HFFc6 (cell line): ENCODE results near the gene ADAMTSL2. TPM values are rescaled to one million over a fixed set of nuclear protein-coding genes. Genes with fewer than 3 reads are reported as not detected.

Experiments used
- DNase-seq: peaks from one replicate; pipeline ENCODE4 v3.0.0-alpha.2; 2018
- H3K27ac Mint-ChIP-seq: 2 replicates; pipeline ENCODE4 v1.8.0; 2020; ENCODE audit warnings: mild to moderate bottlenecking, mixed read lengths
- H3K27me3 Mint-ChIP-seq: 2 replicates; pipeline ENCODE4 v1.8.0; 2021; ENCODE audit warnings: mild to moderate bottlenecking, moderate library complexity, mixed read lengths; ENCODE audit not compliant: insufficient read depth
- H3K36me3 Mint-ChIP-seq: 2 replicates; pipeline ENCODE4 v1.8.0; 2021; ENCODE audit warnings: low read depth, mixed read lengths
- H3K4me1 Mint-ChIP-seq: 2 replicates; pipeline ENCODE4 v1.8.0; 2020; ENCODE audit warnings: low read depth, mixed read lengths
- H3K4me3 Mint-ChIP-seq: 2 replicates; pipeline ENCODE4 v1.8.0; 2020; ENCODE audit warnings: mild to moderate bottlenecking, moderate library complexity, mixed read lengths
- H3K9me3 Mint-ChIP-seq: 2 replicates; pipeline ENCODE4 v1.8.0; 2020; ENCODE audit warnings: mild to moderate bottlenecking, mixed read lengths
- total RNA-seq, 6 experiments: library from RNA; stranded (reverse); fragmentation: NEBNext Ultra II Directional; extraction: Animal tissue kit (Norgen Biotek cat#: 25700); gene quantifications; 2 replicates in 1 of 6; 3 replicates in 5 of 6; pipeline ENCODE4 v1.2.3, GENCODE V29; 2021
- TF ChIP-seq, protein P1 (sequence below): fragments of 200-600 bp; sonication (generic); IDR thresholded peaks from 2 replicates; pipeline ENCODE4 v1.5.0; 2021; ENCODE audit warnings: antibody characterized with exemption, mild to moderate bottlenecking

Gene ADAMTSL2
- total RNA-seq, 6 experiments from 2014 or later, result 0.05 to 0.07 (median 0.06) TPM; not detected in 3

DNA sequence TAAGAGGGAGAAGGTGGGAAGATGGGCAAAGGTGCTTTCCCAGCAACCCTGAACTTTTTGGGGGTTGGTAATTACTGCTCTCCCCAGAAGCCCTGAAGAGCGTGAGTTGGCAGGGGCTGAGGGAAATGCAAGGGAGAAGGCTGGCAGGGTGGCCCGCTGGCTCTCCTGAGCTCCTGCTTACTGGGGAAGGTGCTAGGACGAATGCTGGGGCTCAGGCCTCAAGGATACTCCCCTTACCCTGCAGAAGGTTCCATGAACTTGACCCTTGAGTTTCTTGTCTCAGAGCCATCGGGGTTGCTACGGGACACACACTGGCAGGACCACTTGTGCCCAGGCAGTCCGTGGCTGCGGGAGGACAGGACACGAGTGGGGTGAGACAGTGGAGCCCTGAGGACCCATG lies 73.5 kb downstream of the ADAMTSL2 start:
- no peak for DNase-seq
- Mint-ChIP-seq H3K36me3 (no peaks in the 10 kb centered on the region), H3K9me3 (no peaks in the 10 kb centered on the region), H3K4me3 (no peak overlapping the region), H3K27me3 (peaks cover 73% of the 10 kb centered on the region), H3K27ac (no peak overlapping the region), H3K4me1 (no peaks in the 10 kb centered on the region)
- TF ChIP-seq, protein P1, sequence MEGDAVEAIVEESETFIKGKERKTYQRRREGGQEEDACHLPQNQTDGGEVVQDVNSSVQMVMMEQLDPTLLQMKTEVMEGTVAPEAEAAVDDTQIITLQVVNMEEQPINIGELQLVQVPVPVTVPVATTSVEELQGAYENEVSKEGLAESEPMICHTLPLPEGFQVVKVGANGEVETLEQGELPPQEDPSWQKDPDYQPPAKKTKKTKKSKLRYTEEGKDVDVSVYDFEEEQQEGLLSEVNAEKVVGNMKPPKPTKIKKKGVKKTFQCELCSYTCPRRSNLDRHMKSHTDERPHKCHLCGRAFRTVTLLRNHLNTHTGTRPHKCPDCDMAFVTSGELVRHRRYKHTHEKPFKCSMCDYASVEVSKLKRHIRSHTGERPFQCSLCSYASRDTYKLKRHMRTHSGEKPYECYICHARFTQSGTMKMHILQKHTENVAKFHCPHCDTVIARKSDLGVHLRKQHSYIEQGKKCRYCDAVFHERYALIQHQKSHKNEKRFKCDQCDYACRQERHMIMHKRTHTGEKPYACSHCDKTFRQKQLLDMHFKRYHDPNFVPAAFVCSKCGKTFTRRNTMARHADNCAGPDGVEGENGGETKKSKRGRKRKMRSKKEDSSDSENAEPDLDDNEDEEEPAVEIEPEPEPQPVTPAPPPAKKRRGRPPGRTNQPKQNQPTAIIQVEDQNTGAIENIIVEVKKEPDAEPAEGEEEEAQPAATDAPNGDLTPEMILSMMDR, result no peak

DNA sequence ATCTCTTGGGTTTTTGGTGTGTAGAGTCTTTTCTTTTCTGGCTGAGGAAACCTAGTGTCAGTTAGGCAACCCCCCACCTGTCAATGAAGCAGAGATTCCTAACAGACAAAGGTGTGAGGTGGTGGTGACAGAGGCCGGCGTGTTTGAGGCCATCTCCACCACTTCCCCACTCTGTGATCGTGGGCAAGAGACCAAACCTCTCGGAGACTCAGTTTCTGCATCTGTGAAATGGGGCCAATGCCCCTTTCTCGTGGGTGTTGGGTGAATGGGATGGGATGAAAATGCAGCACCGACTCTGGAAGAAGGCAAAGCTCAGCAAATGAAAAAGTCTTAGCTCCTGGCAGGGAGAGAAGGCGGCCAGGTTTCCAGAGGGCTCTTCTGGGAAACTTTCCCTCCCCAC lies 73.9 kb downstream of the ADAMTSL2 start:
- no peak for DNase-seq
- Mint-ChIP-seq H3K4me3 (no peak overlapping the region), H3K27ac (no peak overlapping the region), H3K36me3 (no peaks in the 10 kb centered on the region), H3K27me3 (peaks cover 75% of the 10 kb centered on the region), H3K4me1 (no peaks in the 10 kb centered on the region), H3K9me3 (no peaks in the 10 kb centered on the region)
- TF ChIP-seq, protein P1, result no peak

DNA sequence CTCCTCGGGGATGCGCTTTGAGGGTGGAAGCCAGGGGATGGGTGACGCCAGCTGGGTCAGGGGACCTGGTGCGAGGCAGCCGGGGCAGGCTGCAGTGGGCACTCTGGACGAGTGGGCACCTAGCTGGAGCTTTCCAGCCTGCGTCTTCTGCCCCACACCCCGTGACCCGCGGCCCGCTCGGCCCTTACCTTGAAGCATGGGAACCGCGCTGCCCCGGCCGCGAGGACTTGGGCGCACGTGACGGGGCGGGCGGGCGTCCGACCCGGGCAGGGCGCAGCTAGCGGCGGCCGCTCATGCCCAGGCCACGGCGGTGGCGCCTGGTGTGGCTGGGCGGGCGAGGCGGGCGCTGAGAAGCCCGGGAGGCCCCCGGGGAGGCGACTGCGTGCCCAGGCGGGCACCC lies 74.4 kb downstream of the ADAMTSL2 start:
- Mint-ChIP-seq H3K4me1 (no peaks in the 10 kb centered on the region), H3K27ac (no peak overlapping the region), H3K9me3 (no peaks in the 10 kb centered on the region), H3K4me3 (no peak overlapping the region), H3K27me3 (peaks cover 76% of the 10 kb centered on the region), H3K36me3 (no peaks in the 10 kb centered on the region)
- TF ChIP-seq, protein P1, result no peak
- no peak for DNase-seq

DNA sequence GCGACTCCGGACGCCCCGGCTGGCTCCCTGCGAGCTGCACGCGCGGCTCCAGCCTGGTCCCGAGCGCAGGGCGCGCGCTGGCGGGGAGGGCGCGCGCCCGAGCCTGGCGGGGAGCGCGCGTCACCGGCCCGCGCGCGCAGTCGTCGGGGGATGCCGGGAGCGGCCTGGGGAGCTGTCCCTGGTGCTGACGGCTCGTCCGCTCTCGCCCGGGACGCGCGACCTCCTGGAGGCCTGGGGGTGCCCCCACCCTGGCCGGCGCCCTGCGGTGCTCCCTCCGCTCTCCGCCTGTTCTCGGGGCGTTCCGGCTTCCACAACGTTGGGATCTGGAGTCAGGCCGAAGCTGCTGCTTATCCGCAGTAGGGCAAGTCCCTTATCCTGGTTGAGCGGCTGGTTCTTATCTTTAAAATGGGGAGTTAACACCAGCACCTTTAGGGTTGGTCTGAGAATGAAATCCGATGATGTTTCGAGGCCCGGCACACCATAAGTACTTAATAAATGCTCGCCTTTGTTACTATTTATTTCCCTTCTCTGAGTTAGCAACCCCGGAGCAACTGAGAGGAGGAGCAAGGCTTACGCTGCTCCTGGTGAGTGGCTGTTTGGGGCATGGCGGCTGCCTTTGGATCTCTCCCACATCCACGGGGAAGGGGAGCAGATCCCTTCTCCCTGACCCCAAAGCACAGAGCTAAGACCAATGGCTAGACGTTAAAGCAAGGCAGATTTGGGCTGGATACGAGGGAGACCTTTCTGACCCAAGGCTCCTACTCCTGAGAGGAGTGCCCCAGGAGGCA lies 75.0 kb downstream of the ADAMTSL2 start, which contains the start of gene FAM163B:
Gene FAM163B, minus strand, starts transcription at position 79 of the 788 bp plus-strand sequence. CDS start 29,166 bp downstream, outside the sequence.
- Mint-ChIP-seq H3K4me3 (no peak within 1 kb of the TSS), H3K4me1 (no peaks in the 10 kb centered on the region), H3K27ac (no peak within 1 kb of the TSS), H3K27me3 (peaks cover 78% of the 10 kb centered on the region), H3K36me3 (no peaks in the 10 kb centered on the region), H3K9me3 (no peaks in the 10 kb centered on the region)
- DNase-seq, result no peak
- TF ChIP-seq, protein P1, result no peak

DNA sequence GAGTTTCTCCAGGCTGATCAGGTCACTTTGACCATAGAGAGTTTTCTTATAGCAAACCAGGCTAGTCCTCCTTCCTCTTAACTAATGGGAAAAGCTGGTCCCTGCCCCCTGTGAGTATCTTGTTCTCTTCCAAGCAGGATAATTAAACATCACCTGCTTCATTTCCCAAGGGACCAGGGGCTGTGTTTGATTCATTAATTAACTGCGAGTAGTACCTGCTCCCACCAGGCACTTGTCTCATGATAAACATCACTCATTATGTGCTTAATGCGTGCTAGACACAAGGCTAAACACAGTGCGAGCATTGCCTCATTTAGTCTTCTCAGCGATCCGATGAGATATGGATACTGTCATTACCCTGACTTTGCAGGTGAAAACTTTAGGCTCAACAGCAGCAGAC lies 76.3 kb downstream of the ADAMTSL2 start:
- H3K36me3 Mint-ChIP-seq, result no peaks in the 10 kb centered on the region
- TF ChIP-seq, protein P1, result no peak
- no peak for DNase-seq

More for the DNA sequence above, 76.3 kb downstream of the ADAMTSL2 start:
- H3K27me3 Mint-ChIP-seq, result peaks cover 81% of the 10 kb centered on the region
- H3K9me3 Mint-ChIP-seq, result no peaks in the 10 kb centered on the region
- no peaks in the 10 kb centered on the region for H3K4me1 Mint-ChIP-seq
- H3K27ac Mint-ChIP-seq, result no peak overlapping the region
- H3K4me3 Mint-ChIP-seq, result no peak overlapping the region
